Measurements from ENCODE around the gene R3HCC1L.

Gene R3HCC1L

GRCh38 chr10:98262571-98262970 lies 128.1 kb downstream of the R3HCC1L start:
- DNase-seq: no peak

GRCh38 chr10:98263088-98263487 lies 128.6 kb downstream of the R3HCC1L start:
- DNase-seq: no peak

- no peak for DNase-seq
Observed at GRCh38 chr10:98264378-98265065, 130.1 kb downstream of the R3HCC1L start.

- no peak for DNase-seq
Observed at GRCh38 chr10:98265403-98266378, 131.2 kb downstream of the R3HCC1L start.

- no peak for DNase-seq
Observed at GRCh38 chr10:98266647-98267046, 132.2 kb downstream of the R3HCC1L start.

GRCh38 chr10:98267069-98267893 lies 132.8 kb downstream of the R3HCC1L start:
- DNase-seq: no peak

- DNase-seq: no peak
Observed at GRCh38 chr10:98267894-98268693, 133.6 kb downstream of the R3HCC1L start, which contains the start of gene LOXL4. Gene LOXL4 (minus strand): TSS chr10:98268194. CDS start chr10:98263019, 5,175 bp downstream.

GRCh38 chr10:98268694-98269431 lies 134.4 kb downstream of the R3HCC1L start:
- DNase-seq: no peak

- DNase-seq: no peak
Observed at GRCh38 chr10:98269435-98269912, 135.0 kb downstream of the R3HCC1L start.

- no peak for DNase-seq
Observed at GRCh38 chr10:98270073-98270740, 135.8 kb downstream of the R3HCC1L start.

GRCh38 chr10:98270786-98271185 lies 136.3 kb downstream of the R3HCC1L start:
- DNase-seq: no peak

GRCh38 chr10:98272245-98272644 lies 137.8 kb downstream of the R3HCC1L start:
- DNase-seq: no peak

- DNase-seq: no peak
Observed at GRCh38 chr10:98272656-98273055, 138.2 kb downstream of the R3HCC1L start.

GRCh38 chr10:98273057-98273850 lies 138.8 kb downstream of the R3HCC1L start:
- no peak for DNase-seq

- no peak for DNase-seq
Observed at GRCh38 chr10:98274562-98274961, 140.1 kb downstream of the R3HCC1L start.

GRCh38 chr10:98276311-98276710 lies 141.9 kb downstream of the R3HCC1L start:
- DNase-seq: no peak

GRCh38 chr10:98285416-98285815 lies 151.0 kb downstream of the R3HCC1L start:
- no peak for DNase-seq

- no peak for DNase-seq
Observed at GRCh38 chr10:98286419-98286818, 152.0 kb downstream of the R3HCC1L start.

- DNase-seq: no peak
Observed at GRCh38 chr10:98287321-98287720, 152.9 kb downstream of the R3HCC1L start.

GRCh38 chr10:98289802-98290209 lies 155.3 kb downstream of the R3HCC1L start:
- no peak for DNase-seq
